GM19035 (cell line): ENCODE measurements around the gene ELMO1.
A peak's percentile ranks its signal among the peaks of the same experiment; 100 is the strongest.

ENCODE experiments used
- ATAC-seq: cut with Tn5 transposase; IDR thresholded peaks from one replicate; pipeline ENCODE4 v1.9.1; 2021; ENCODE audit not compliant: unreplicated experiment

Gene ELMO1

GRCh38 chr7:37071124-37071523 is 377.5 kb downstream of the ELMO1 start:
- ATAC-seq = no peak

GRCh38 chr7:37070471-37070870 is 378.2 kb downstream of the ELMO1 start:
- ATAC-seq = no peak

- no peak for ATAC-seq
These were observed 378.6 kb downstream of the ELMO1 start for GRCh38 chr7:37070031-37070430.

- ATAC-seq = no peak
These were observed 379.3 kb downstream of the ELMO1 start for GRCh38 chr7:37069336-37069735.

GRCh38 chr7:37068902-37069301 is 379.8 kb downstream of the ELMO1 start:
- no peak for ATAC-seq

GRCh38 chr7:37068038-37068437 is 380.6 kb downstream of the ELMO1 start:
- no peak for ATAC-seq

GRCh38 chr7:37065779-37066271 is 382.8 kb downstream of the ELMO1 start:
- ATAC-seq = peak; percentile 53

- no peak for ATAC-seq
These were observed 386.2 kb downstream of the ELMO1 start for GRCh38 chr7:37062560-37062859.

GRCh38 chr7:37061849-37062559 is 386.7 kb downstream of the ELMO1 start:
- no peak for ATAC-seq

- no peak for ATAC-seq
These were observed 392.3 kb downstream of the ELMO1 start for GRCh38 chr7:37056234-37056912.

GRCh38 chr7:37054624-37055241 is 393.9 kb downstream of the ELMO1 start:
- ATAC-seq = no peak

GRCh38 chr7:37052705-37053104 is 396.0 kb downstream of the ELMO1 start:
- ATAC-seq = no peak

GRCh38 chr7:37050801-37051200 is 397.9 kb downstream of the ELMO1 start:
- no peak for ATAC-seq

GRCh38 chr7:37048674-37049073 is 400.0 kb downstream of the ELMO1 start:
- ATAC-seq = no peak

GRCh38 chr7:37047260-37047659 is 401.4 kb downstream of the ELMO1 start:
- no peak for ATAC-seq

- ATAC-seq = no peak
These were observed 402.1 kb downstream of the ELMO1 start for GRCh38 chr7:37046531-37047079.

- ATAC-seq = no peak
These were observed 402.9 kb downstream of the ELMO1 start for GRCh38 chr7:37045681-37046179.

- ATAC-seq = no peak
These were observed 407.2 kb downstream of the ELMO1 start for GRCh38 chr7:37041461-37041860.

- no peak for ATAC-seq
These were observed 408.3 kb downstream of the ELMO1 start for GRCh38 chr7:37040330-37040729.

- no peak for ATAC-seq
These were observed 409.4 kb downstream of the ELMO1 start for GRCh38 chr7:37039131-37039749.

- no peak for ATAC-seq
These were observed 410.0 kb downstream of the ELMO1 start for GRCh38 chr7:37038706-37039105.
